Kidney (tissue), 14 donors: ENCODE results near the gene REC114. TPM values are rescaled to one million over a fixed set of nuclear protein-coding genes. Genes with fewer than 3 reads are reported as not detected.
A peak's percentile ranks its signal among the peaks of the same experiment; 100 is the strongest.

Experiments
- DNase-seq, 5 donors: peaks; one replicate each; pipeline ENCODE4 v3.0.0-alpha.2; 2013 to 2020
- FAIRE-seq: peaks from 2 replicates; lab custom pipeline; 2012; peaks lifted over from hg19 to GRCh38; lab: Jason Lieb, UNC
- H3K27ac ChIP-seq, 2 donors: one replicate each; pipeline ENCODE4 v1.7.0; 2013; ENCODE audit warnings: low read depth in 2 of 2, low read length in 2 of 2, inconsistent platforms in 1 of 2
- H3K27me3 ChIP-seq: one replicate; pipeline ENCODE4 v1.7.1; 2013; ENCODE audit warnings: low read length, inconsistent platforms; ENCODE audit not compliant: control insufficient read depth, insufficient read depth
- H3K36me3 ChIP-seq, 3 donors: one replicate each; pipeline versions ENCODE4 v1.7.0 to v1.7.1; 2013; ENCODE audit warnings: low read length in 3 of 3, control low read depth in 1 of 3, inconsistent platforms in 1 of 3; ENCODE audit not compliant: insufficient read depth in 3 of 3, control insufficient read depth in 2 of 3
- H3K4me1 ChIP-seq, 3 donors: one replicate each; pipeline versions ENCODE4 v1.7.0 to v1.7.1; 2013; ENCODE audit warnings: low read length in 3 of 3, inconsistent platforms in 1 of 3, low read depth in 1 of 3; ENCODE audit not compliant: control insufficient read depth in 2 of 3, insufficient read depth in 2 of 3
- H3K4me3 ChIP-seq, 3 donors: one replicate each; pipeline versions ENCODE4 v1.7.0 to v1.8.1; 2013; ENCODE audit warnings: low read length in 3 of 3, control low read depth in 1 of 3, inconsistent platforms in 1 of 3
- H3K9ac ChIP-seq, 3 donors: one replicate each; pipeline versions ENCODE4 v1.7.0 to v1.7.1; 2013; ENCODE audit warnings: low read length in 3 of 3, control low read depth in 1 of 3, inconsistent platforms in 1 of 3
- H3K9me3 ChIP-seq, 3 donors: one replicate each; pipeline versions ENCODE4 v1.7.0 to v1.7.1; 2013; ENCODE audit warnings: low read length in 3 of 3, control low read depth in 1 of 3, inconsistent platforms in 1 of 3; ENCODE audit not compliant: control insufficient read depth in 2 of 3, insufficient read depth in 1 of 3
- CTCF ChIP-seq: IDR thresholded peaks from 3 replicates; pipeline ENCODE4 v1.5.1; 2012; ENCODE audit warnings: mild to moderate bottlenecking, moderate library complexity, borderline replicate concordance; ENCODE audit not compliant: insufficient read depth; ENCODE audit errors: extremely low read depth
- intact Hi-C: fragments of 100-400 bp; cut with DNase I; formaldehyde crosslinking; loops from one replicate; pipeline ENCODE4 v1.11.1; 2022
- polyA plus RNA-seq: library from polyadenylated mRNA; stranded (reverse); fragments of 350-450 nt; fragmentation: Illumina TruSeq; extraction: RNeasy Lipid Tissue Mini Kit (QIAGEN cat#74804); gene quantifications from one replicate; pipeline ENCODE4 v1.2.3, GENCODE V29; 2014; ENCODE audit warnings: low read depth, low replicate concordance; ENCODE audit not compliant: insufficient read depth
- total RNA-seq: library from RNA; stranded (reverse); fragmentation: NEBNext Ultra II Directional; extraction: Animal tissue kit (Norgen Biotek cat#: 25700); gene quantifications from one replicate; pipeline ENCODE4 v1.2.1, GENCODE V29; 2021
- donor health status: control.
- donor health status: control.
- donor health status: control.
- donor health status: control.
- donor health status: control.
- donor health status: DM: yes; HTN: yes; CAD: no.
- donor health status: Normal renal cell carcinoma (clear cell type).

The REC114 gene
- total and polyA plus RNA-seq, 2 donors from 2014 or later: not detected

GRCh38 chr15:73571346-73571745 lies 128.4 kb downstream of the REC114 start:
- Histone ChIP-seq H3K36me3 (peaks cover 10 to 53% (median 13%) of the 10 kb centered on the region in 3 donors), H3K27me3 (no peaks in the 10 kb centered on the region), H3K27ac (no peak overlapping the region), H3K4me1 (peaks cover 3 to 9% (median 7%) of the 10 kb centered on the region in 3 donors), H3K9me3 (no peaks in the 10 kb centered on the region), H3K4me3 (no peak overlapping the region), H3K9ac (no peak overlapping the region)
- intact Hi-C loops: no loop called here
- no peak for TF ChIP-seq CTCF
- DNase-seq: peak in 4 of 5 donors; percentile 78 to 88 (median 86)
- no peak for FAIRE-seq

- intact Hi-C loops: no loop called here
- no peak overlapping the region for H3K9ac ChIP-seq
- no peaks in the 10 kb centered on the region for H3K27me3 ChIP-seq
- TF ChIP-seq CTCF: no peak
- peaks cover 3 to 9% (median 7%) of the 10 kb centered on the region in 3 donors for H3K4me1 ChIP-seq
- peaks cover 10 to 53% (median 16%) of the 10 kb centered on the region in 3 donors for H3K36me3 ChIP-seq
- no peak for DNase-seq
- no peak for FAIRE-seq
- H3K4me3 ChIP-seq: no peak overlapping the region
- H3K27ac ChIP-seq: no peak overlapping the region
- no peaks in the 10 kb centered on the region for H3K9me3 ChIP-seq
Observed at GRCh38 chr15:73572296-73572695, 129.3 kb downstream of the REC114 start.

- FAIRE-seq: no peak
- peak in 2 of 5 donors; percentile 23 to 30 for DNase-seq
- no peak for TF ChIP-seq CTCF
- Histone ChIP-seq H3K4me1 (peaks cover 3 to 9% (median 7%) of the 10 kb centered on the region in 3 donors), H3K27me3 (no peaks in the 10 kb centered on the region), H3K9me3 (no peaks in the 10 kb centered on the region), H3K9ac (no peak overlapping the region), H3K36me3 (peaks cover 10 to 49% (median 16%) of the 10 kb centered on the region in 3 donors), H3K4me3 (no peak overlapping the region), H3K27ac (no peak overlapping the region)
- intact Hi-C loops: no loop called here
Observed at GRCh38 chr15:73573037-73573436, 130.1 kb downstream of the REC114 start.

DNA sequence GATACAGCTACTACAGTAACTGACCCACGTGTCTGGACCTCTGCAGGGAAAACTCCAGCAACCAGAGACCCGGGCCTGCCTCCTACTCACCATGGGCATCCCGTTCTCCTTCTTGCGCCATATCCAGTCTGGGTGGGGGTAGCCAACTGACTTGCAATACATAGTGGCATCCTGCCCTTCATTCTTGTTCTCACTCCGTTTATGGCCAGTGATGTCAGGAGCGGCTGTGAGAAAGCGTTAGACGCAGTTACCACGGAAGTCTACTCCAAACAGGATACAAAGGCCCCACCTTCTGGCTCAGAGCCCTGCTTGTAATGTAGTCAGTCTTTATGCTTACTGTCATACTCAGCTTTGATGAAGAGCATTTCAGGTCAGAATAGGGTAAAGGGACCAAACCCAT lies 130.6 kb downstream of the REC114 start:
- Histone ChIP-seq H3K4me1 (peaks cover 3 to 9% (median 7%) of the 10 kb centered on the region in 3 donors), H3K9ac (no peak overlapping the region), H3K27me3 (no peaks in the 10 kb centered on the region), H3K36me3 (peaks cover 10 to 45% (median 12%) of the 10 kb centered on the region in 3 donors), H3K27ac (no peak overlapping the region), H3K9me3 (no peaks in the 10 kb centered on the region), H3K4me3 (no peak overlapping the region)
- FAIRE-seq (no peak), DNase-seq (peak in 2 of 5 donors; percentile 20 to 48)
- no peak for TF ChIP-seq CTCF
- intact Hi-C loops: no loop called here
